HL-60/S4 treated with retinoic acid at 250 ng/mL for 4 days and 3 days (cell line): ENCODE results near the gene TMEM106C.

Experiments used
- in situ Hi-C: fragments of 300-500 bp; cut with MboI; formaldehyde crosslinking; loops from 2 replicates; pipeline ENCODE4 v1.7.0; 2022; ENCODE audit warnings: low sequenced_read_pairs

TMEM106C gene

GRCh38 chr12:47979166-47979565 is 15.8 kb downstream of the TMEM106C start:
- in situ Hi-C loops: no loop called here

GRCh38 chr12:47979686-47980085 is 16.3 kb downstream of the TMEM106C start:
- in situ Hi-C loops: no loop called here

- in situ Hi-C loops: no loop called here
Observed at GRCh38 chr12:47980197-47980596, 16.8 kb downstream of the TMEM106C start.

DNA sequence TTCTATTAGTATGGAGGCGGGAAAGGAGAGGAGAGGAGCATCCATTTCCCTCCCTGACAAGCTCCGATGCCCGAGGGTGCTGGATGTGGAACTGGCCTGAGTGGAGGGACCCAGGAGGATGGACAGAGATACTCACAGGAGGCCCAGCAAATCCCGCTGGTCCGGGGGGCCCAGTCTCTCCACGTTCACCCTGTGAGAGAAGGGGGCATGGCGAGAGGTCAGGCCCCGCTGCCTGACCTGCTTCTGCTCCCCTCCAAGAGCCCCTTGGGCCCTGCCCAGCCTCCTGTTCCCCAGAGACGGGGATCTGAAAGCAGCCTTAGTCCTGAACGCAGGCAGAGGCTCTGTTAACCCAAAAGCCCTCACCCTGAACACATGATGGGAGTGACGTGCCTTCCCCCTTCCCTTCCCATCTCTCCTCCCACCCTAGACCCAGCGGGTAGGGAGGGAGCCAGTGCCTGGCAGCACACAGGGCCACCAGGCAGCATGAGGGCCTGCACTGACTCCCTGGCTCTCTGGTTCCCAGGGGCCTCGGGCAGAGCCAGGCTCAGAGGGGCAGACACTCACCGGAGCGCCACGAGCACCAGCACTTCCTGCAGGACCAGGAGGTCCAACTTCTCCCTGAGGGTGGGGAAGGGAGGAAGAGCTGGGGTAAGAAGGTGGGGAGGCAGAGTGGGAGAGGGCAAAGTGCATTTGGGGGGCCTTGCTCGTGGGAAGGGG is 17.5 kb downstream of the TMEM106C start:
- in situ Hi-C loops: no loop called here

- in situ Hi-C loops: no loop called here
Observed at GRCh38 chr12:47981496-47982260, 18.3 kb downstream of the TMEM106C start.

DNA sequence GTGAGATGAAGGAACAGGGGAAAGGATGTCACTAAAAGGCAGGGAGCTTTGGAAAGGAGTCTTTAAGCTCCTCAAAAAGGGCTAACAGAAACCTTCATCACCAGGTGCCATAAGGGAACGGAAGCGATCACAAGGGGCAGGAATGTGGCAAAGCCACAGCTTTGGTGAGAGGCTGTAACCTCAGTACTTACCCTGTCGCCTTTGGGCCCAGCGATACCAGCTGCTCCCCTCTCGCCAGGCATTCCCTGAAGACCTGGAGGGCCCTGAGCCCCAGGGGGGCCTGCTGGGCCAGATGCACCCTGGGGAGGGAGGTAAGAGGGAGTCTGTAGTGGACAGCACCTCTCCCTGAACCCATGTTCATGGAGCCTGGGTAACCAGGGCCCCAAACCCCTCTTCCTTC is 18.9 kb downstream of the TMEM106C start:
- in situ Hi-C loops: no loop called here

GRCh38 chr12:47982770-47983169 is 19.4 kb downstream of the TMEM106C start:
- in situ Hi-C loops: no loop called here

DNA sequence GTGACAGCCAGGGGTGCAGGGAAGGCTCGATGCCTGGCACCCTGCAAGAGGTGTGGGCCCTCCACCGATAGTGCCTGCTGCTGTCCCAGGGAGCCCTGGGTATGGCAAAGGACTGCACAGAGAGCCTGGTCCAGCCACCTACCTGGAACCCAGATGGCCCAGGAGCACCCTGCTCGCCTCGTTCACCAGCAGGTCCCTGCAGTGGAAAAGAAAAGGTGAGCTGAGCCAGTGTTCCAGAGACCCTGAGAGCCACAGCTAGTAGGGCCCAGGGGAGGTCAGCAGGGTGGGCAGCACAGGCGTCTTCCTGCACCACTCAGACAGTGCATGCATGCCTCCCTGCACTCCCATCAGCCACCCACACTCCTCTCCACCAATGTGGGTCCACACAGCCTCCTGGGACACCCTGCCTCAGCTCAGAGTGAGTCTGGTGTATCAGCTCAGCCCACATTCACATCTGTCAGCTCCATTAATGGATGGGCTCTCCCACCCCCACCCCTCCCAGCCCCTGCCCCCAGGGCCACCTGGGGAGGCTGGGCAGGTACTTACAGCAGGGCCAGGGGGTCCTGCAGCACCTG is 20.2 kb downstream of the TMEM106C start:
- in situ Hi-C loops: no loop called here

DNA sequence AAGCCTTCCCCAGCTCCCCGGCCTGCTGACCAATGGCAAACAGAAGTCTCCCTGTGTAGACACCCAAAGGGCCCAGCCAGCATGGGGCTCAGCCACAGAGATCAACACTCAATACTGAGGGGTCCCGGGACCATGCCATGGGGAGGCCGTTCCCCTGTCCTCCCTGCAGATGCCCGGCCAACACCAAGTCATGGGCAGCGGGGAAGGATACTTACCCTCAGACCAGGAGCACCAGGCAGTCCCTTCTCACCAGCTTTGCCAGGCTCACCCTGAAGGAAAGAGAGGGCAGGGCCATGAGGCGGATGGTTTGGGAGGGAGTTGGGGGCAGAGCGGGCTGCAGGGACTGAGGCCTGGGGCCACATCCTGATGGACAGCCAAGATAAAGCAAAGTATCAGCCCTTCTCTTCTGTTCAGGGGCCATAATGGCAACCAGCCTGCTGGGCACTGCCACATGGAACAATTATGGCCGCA is 21.0 kb downstream of the TMEM106C start:
- in situ Hi-C loops: no loop called here

DNA sequence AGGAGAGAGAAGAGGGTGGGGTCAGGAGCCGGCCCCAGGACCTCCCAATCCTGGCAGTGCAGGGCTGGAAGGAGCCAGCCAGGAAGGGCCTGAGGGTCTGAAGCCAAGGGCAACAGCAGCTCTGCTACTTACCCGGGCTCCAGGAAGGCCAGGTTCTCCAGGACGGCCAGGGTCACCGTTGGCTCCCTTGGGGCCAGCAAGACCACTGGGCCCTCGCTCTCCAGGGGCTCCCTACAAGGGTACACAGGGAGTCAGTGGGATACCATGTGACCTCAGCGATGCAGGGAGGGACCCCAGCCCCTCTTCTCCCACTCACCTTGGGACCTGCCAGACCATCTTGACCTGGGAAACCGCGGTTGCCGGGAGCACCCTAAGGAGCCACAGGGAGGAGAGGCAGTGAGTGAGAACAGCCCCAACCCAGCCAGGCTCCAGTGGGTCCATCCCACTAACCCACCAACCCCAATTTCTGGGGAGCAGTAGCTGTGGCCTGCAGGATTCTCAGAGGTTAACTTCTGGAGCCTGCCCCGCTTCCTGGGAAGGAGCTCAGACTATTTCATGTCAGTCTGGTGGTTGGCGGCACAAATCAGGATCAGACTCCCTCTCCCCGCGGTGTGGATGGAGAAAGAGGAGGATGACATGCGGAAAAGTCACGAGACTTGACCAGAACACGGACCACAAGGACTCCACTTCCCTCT is 22.3 kb downstream of the TMEM106C start:
- in situ Hi-C loops: no loop called here

GRCh38 chr12:47986291-47986660 is 22.9 kb downstream of the TMEM106C start:
- in situ Hi-C loops: no loop called here

DNA sequence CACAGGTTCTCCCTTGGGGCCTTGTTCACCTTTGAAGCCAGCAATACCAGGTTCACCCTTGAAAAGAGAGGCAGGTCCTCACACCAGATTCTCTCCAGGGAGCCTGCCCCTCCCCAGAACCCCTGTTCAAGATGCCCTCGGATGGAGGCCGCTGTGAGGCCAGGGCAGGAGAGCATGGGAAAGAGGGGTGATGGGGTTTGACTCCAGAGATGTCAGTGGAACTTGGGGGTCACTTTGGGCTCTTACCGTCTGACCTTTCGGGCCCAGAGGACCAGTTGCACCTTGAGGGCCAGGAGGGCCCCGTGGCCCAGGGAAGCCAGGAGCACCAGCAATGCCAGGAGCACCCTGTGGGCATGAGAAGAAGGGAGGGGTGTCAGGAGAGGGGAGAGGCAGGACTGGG is 23.4 kb downstream of the TMEM106C start:
- in situ Hi-C loops: no loop called here

- in situ Hi-C loops: no loop called here
Observed at GRCh38 chr12:47987411-47988072, 24.1 kb downstream of the TMEM106C start.

DNA sequence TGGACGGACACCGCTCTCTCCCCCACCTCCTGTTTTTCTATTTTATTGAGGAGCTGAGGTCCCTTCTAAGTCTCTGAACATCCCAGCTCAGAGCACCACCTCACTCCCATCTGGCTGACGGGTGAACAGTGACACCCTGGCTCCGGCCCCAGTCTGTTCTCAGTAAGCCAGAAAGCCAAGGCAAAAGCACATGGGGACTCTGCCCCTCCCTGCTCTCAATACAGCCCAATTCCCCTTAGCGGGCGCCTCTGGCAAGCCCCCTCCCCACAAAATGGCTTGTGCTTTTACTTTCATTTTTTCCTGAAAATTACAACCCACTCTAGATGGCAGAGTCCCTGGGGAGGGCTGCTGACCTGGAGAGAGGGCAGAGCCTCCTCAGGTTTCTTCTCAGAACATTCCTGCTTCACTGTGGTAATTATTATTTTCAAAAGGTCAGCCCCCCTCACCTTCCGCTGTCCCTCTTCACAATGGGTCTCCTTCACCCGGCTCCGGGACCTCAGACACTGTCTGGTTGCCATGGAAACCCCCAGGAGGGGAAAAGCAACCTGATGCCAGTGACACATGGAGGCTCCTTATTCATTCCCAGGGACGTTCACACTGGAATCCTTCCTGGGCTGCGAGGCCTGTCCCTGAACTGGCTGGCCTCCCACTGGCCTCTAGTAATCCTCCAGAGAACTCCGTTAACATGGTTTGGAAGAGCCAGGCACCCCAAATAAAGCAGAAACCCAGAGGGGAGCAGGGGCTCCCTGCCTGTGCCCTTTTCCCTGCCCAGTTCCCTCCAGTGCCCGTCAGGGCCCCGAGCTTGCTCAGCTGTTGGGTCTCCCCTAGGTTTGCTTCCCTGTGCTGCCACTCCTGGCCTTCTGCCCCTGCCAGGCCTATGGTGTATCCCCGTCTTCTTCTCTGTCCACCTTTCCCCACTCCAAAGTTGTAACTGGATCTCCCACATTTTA is 25.0 kb downstream of the TMEM106C start:
- in situ Hi-C loops: no loop called here

- in situ Hi-C loops: no loop called here
Observed at GRCh38 chr12:47989023-47989417, 25.6 kb downstream of the TMEM106C start.

- in situ Hi-C loops: no loop called here
Observed at GRCh38 chr12:47989666-47990065, 26.3 kb downstream of the TMEM106C start.

- in situ Hi-C loops: no loop called here
Observed at GRCh38 chr12:47990351-47991105, 27.1 kb downstream of the TMEM106C start.

DNA sequence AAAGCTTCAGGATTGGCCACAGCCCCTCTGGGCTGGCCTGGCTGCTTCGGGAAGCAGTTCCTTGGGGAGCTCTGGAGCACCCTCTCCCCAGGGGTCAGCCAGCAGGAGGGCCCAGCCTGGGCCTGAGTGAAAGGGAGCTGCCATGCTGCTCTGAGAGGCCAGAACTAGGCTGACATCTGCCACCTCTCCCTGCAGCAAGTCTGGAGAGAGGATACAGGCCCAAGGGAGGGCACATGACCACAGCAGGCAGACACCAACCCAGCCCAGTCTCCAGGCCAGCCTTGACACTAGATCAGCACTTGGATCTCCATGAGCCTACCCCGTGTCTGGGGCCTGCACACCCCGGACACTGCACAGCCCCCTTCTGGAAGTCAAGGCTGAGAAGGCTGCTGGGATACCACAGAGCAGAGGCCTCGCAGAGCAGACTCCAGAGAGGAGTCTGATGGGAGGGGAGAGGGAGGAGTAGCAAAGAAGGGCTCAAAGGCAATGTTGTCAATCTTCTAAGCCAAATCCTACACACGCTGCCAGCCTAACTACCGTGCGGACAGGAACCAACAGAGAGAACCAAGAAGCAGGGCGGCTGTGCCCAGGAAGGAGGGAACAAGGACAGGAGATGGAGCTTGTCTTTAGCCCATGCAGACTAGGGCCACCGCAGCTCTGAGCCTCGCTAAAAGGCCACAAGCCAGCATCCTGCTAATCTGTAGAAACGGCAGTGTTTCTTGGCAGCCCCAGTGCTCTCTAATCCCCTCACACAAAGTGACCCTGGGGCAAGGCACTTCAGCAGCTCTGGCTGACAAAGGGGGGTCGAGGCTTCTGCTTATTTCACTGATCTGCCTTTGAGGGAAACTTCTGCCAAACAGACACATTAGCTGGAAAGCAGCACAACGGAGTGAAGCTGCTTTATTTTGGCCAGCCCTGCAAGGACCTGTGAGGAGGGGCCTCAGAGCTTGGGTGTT is 28.0 kb downstream of the TMEM106C start:
- in situ Hi-C loops: no loop called here
